GM19043 (cell line): ENCODE measurements around the gene COL13A1.

Experiments
- ATAC-seq: cut with Tn5 transposase; IDR thresholded peaks from one replicate; pipeline ENCODE4 v1.9.1; 2021; ENCODE audit warnings: low read depth; ENCODE audit not compliant: unreplicated experiment

Gene COL13A1

DNA sequence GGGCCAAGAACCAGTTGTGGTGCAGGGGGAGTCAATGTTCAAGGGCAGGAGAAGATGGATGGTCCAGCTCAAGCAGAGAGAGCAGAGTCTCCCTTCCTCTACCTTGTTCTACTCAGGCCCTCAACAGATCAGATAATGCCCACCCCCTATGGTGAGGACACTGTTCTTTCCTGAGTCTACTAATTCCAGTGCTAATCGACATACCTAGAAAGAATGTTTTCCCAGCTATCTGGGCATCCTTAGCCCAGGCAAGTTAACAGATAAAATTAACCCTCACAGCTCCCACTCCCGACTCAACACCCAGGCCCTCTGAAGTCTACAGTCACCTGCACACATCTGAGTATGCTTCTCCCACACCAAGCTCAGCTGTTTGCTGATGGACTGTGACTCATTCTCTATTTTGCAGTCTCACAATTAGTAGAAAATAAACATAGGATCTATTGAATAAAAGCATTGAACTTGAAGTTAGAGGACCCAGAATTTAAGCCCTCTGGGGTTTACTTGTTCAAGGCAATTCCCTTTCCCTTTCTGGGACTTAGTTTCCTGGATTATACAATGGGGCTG is 17.1 kb downstream of the COL13A1 start:
- ATAC-seq = no peak

GRCh38 chr10:69819716-69820506 is 18.2 kb downstream of the COL13A1 start:
- no peak for ATAC-seq

DNA sequence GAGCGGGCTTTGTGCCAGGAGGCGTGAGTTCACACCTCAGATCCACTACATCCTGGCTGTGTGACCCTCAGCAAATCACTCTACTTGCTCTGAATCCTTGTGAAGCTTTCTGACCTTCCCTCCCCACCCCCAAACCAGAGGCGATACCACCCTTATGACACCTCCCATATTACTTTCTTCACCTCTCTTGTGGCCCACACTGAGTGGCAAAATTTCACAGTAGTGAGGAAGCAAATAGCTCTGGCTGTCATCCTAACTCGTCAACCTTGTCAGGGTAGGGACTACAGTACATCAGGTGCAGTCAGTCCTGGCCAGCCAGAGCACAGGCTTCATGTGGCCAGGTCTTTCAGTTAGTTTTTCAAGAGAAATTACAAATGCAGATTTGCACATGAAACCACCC is 19.1 kb downstream of the COL13A1 start:
- no peak for ATAC-seq

DNA sequence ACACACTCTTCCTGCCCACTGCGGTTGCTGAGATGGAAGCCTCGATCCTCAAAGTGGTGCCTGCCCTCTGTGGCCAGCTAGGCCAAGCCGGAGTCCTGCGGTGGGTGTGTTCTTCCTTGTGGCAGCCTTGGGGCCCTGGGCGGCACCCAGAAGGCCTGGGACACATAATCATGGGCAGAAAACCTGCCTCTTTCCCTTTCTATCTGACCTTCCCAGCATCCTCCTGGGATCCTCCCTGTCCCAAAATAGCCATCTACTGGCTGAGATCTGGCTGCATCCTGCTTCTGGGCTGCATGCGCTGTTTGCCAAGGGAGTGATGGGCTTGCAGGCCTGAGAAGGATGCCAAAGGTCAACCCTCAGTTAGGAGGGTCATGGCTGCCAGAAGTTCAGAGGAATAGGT is 23.9 kb downstream of the COL13A1 start:
- ATAC-seq = no peak

- no peak for ATAC-seq
Measured at GRCh38 chr10:69826094-69826493, 24.4 kb downstream of the COL13A1 start.

DNA sequence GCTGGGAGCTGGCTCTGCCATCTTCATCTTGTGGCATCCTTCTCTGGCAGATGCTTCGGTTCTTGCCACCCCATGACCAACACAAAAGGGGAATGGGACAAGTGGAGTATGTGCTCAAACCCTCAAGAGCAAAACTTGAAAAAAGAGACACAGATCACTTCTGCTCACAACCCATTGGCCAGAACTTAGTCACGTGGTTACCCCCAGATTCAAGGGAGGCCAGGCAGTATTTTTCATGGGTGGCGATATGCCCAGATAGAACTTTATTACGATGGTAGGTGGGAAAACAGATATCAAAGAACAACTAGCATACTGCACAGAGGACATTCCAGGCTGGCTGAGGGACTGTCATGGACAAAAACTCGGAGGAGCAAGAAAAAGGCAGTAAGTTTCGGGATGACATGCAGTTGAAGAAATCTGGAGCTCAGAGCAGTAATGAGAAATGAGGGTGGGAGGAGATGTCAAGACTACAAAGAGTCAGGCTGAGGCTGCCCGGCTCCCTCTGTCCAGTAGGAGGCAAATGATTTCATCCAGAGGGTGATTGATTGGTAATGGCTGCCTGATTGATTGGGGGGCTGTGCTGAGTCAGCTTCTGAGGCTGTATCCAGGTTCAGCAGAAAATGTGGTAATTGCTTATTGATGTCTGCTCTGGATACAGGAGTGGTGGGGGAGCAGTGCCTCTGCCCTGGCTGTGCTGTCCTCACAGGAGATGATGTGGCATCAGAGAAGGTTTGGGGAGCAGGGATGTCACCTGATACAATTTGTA is 25.3 kb downstream of the COL13A1 start:
- no peak for ATAC-seq

DNA sequence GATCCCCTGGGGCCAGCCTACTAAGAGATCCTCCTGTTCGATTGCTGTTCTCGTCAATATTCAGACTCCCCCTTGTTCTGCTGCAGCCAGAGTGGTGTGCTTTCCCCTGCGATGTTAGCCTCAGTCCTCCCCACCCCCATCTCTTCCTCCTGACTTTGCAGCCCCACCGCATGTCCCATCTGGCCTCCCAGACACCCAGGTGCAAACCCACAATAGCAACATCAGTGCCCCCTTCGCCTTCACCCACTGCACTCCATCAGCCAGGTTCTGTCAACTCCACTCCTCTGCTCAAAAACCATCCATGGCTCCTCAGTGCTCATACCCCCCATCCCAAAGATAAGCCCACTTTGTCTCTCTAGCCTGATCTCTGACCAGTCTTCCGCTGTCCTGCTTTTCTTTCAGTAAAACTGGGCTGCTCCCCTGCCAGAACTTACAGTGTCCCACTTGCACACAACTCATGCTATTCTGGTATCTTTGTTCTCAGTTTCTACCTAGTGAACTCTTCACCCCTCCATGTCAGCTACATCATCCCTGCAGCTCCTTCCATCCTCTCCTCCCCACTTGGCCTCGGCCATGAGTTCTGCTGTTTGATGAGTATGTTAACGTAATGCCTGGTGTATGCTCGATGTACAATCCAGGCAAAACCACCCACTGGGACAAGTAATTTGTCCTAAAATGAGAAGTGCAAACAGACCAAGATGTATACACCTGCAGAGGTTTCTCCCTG is 26.6 kb downstream of the COL13A1 start:
- no peak for ATAC-seq

DNA sequence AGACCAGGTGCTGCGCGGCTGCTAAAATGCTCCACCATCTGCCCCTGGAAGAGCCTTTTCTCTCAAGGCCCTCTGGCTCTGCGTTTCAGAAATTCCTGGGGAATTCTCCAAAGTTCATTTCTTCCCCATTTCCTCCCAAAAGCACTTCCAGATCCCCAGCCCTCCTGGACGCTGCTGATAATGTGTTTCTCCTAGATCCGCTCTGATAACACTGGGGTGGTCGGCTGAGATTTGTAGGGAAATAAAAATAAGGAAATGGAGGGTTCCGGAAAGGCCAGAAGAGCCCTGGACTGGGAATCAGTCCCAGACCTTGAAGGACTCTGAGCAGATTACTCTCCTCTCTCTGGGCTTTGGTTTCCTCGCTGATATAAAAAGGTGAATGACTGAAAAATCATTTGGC is 28.1 kb downstream of the COL13A1 start:
- ATAC-seq = no peak

GRCh38 chr10:69831231-69831855 is 29.6 kb downstream of the COL13A1 start:
- ATAC-seq = no peak

DNA sequence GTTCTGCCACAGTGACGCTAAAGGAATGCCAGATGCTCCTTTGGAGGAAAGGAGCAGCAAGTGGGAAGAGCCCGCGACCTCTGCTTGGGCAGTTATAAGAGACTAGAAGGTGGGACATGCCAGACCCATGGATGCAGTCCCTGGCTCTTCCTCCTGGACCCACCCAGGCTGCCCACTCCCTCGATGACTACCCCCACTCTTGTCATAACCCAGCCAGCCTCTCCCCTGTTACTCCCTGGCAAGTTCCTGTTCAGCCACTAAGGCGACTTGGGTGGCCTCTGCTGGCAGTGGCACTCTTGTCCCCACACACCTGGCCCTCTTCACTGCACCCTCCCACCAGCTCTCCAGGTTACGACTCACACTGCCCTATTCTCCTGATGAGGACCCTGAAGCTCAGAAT is 33.5 kb downstream of the COL13A1 start:
- no peak for ATAC-seq

- no peak for ATAC-seq
Measured at GRCh38 chr10:69835875-69836730, 34.4 kb downstream of the COL13A1 start.

- ATAC-seq = no peak
Measured at GRCh38 chr10:69836731-69837030, 35.0 kb downstream of the COL13A1 start.

GRCh38 chr10:69837261-69837660 is 35.6 kb downstream of the COL13A1 start:
- ATAC-seq = no peak

GRCh38 chr10:69838418-69838817 is 36.7 kb downstream of the COL13A1 start:
- no peak for ATAC-seq

- no peak for ATAC-seq
Measured at GRCh38 chr10:69838853-69839252, 37.1 kb downstream of the COL13A1 start.

DNA sequence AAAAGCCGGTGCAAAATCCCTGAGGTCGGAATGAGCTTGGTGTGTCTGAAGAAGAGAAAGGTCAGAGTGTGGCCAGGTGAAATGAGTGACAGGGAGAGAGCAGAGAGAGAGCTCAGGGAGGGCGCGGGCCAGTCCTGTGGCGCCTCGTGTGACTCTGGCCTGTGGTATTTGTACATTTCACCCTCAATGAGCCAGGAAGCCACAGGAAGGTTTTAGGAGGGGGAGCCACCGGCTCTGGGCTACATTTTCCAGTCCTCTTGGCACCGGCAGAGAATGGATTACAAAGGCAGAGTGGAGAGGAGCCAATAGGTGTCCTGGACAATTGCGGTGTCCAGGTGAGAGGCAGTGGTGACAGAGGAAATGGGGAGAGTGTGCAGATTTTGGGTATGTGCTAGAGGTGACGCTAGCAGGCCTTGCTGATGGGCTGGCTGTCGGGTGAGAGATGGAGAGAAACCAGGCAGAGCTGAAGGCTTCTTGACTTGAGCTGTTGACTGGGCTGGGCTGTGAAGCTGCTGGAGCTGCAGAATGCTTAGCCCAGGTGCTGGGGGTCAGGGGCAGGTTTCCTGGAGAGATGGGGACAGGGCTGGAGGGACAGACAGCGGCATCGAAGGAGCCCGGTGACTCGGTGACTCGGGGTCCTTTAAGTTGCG is 38.1 kb downstream of the COL13A1 start:
- no peak for ATAC-seq

- no peak for ATAC-seq
Measured at GRCh38 chr10:69840773-69841172, 39.1 kb downstream of the COL13A1 start.

- no peak for ATAC-seq
Measured at GRCh38 chr10:69842020-69842419, 40.3 kb downstream of the COL13A1 start.

GRCh38 chr10:69842882-69843281 is 41.2 kb downstream of the COL13A1 start:
- no peak for ATAC-seq
